HUES64 (cell line): ENCODE results near the gene NCOA1.

Experiments used
- H3K27ac ChIP-seq: 2 replicates; pipeline ENCODE4 v1.7.0; 2013; ENCODE audit warnings: low read depth, low read length, inconsistent platforms
- H3K27me3 ChIP-seq: 2 replicates; pipeline ENCODE4 v1.6.1; 2013; ENCODE audit warnings: mild to moderate bottlenecking, low read length; ENCODE audit not compliant: insufficient read depth
- H3K36me3 ChIP-seq: 2 replicates; pipeline ENCODE4 v1.6.1; 2013; ENCODE audit warnings: mild to moderate bottlenecking, low read length; ENCODE audit not compliant: insufficient read depth
- H3K4me1 ChIP-seq: 2 replicates; pipeline ENCODE4 v1.6.1; 2013; ENCODE audit warnings: mild to moderate bottlenecking, low read length, moderate library complexity; ENCODE audit not compliant: insufficient read depth
- H3K4me3 ChIP-seq: 2 replicates; pipeline ENCODE4 v1.5.1; 2013; ENCODE audit warnings: mild to moderate bottlenecking, low read length, moderate library complexity
- H3K9ac ChIP-seq: 2 replicates; pipeline ENCODE4 v1.6.1; 2013; ENCODE audit warnings: mild to moderate bottlenecking, low read depth, low read length
- H3K9me3 ChIP-seq: 2 replicates; pipeline ENCODE4 v1.6.1; 2013; ENCODE audit warnings: low read depth, low read length; ENCODE audit not compliant: insufficient read depth
- whole genome bisulfite sequencing: fragments of 150-250, 120-280 bp; methylation state at CpG from one replicate; pipeline ENCODE4 v1.1.7; 2013; ENCODE audit warnings: missing lambda C conversion rate; 5-methylcytosine and 5-hydroxymethylcytosine counted together

Gene NCOA1

GRCh38 chr2:24768601-24769000 is 277.5 kb downstream of the NCOA1 start:
- 82% methylated on average over 7 of the region's 7 CpGs for WGBS
- peaks cover 3% of the 10 kb centered on the region; the same call in 1 of the 2 replicates for H3K36me3 ChIP-seq
- H3K9me3 ChIP-seq, result no peaks in the 10 kb centered on the region
- no peak overlapping the region for H3K9ac ChIP-seq
- H3K4me1 ChIP-seq, result peaks cover 4% of the 10 kb centered on the region; the same call in 1 of the 2 replicates
- H3K4me3 ChIP-seq, result no peak overlapping the region
- H3K27me3 ChIP-seq, result no peaks in the 10 kb centered on the region
- H3K27ac ChIP-seq, result no peak overlapping the region

GRCh38 chr2:24771061-24771460 is 280.0 kb downstream of the NCOA1 start:
- Histone ChIP-seq H3K27ac (no peak overlapping the region), H3K36me3 (peaks cover 3% of the 10 kb centered on the region; the same call in 1 of the 2 replicates), H3K4me1 (peaks cover 4% of the 10 kb centered on the region; the same call in 1 of the 2 replicates), H3K9ac (no peak overlapping the region), H3K27me3 (no peaks in the 10 kb centered on the region), H3K4me3 (no peak overlapping the region), H3K9me3 (no peaks in the 10 kb centered on the region)
- WGBS, result 88% methylated on average over 5 of the region's 5 CpGs

GRCh38 chr2:24771764-24772586 is 280.9 kb downstream of the NCOA1 start:
- Histone ChIP-seq H3K9ac (no peak overlapping the region), H3K9me3 (no peaks in the 10 kb centered on the region), H3K4me1 (peaks cover 8% of the 10 kb centered on the region; the same call in 1 of the 2 replicates), H3K36me3 (peaks cover 3% of the 10 kb centered on the region; the same call in 1 of the 2 replicates), H3K4me3 (no peak overlapping the region), H3K27ac (peak overlapping the region; percentile 30; the same call in 1 of the 2 replicates), H3K27me3 (no peaks in the 10 kb centered on the region)
- WGBS, result 81% methylated on average over 5 of the region's 5 CpGs

GRCh38 chr2:24774373-24774772 is 283.3 kb downstream of the NCOA1 start:
- Histone ChIP-seq H3K4me3 (no peak overlapping the region), H3K36me3 (peaks cover 3% of the 10 kb centered on the region; the same call in 1 of the 2 replicates), H3K27ac (no peak overlapping the region), H3K9ac (no peak overlapping the region), H3K27me3 (no peaks in the 10 kb centered on the region), H3K9me3 (no peaks in the 10 kb centered on the region), H3K4me1 (peaks cover 17% of the 10 kb centered on the region)
- WGBS, result 89% methylated on average over 3 of the region's 3 CpGs

- Histone ChIP-seq H3K9ac (no peak overlapping the region), H3K4me1 (peaks cover 13% of the 10 kb centered on the region; the same call in 1 of the 2 replicates), H3K9me3 (no peaks in the 10 kb centered on the region), H3K4me3 (no peak overlapping the region), H3K27me3 (no peaks in the 10 kb centered on the region), H3K36me3 (no peaks in the 10 kb centered on the region), H3K27ac (no peak overlapping the region)
- 98% methylated on average over 2 of the region's 2 CpGs for WGBS
These were observed 288.1 kb downstream of the NCOA1 start for GRCh38 chr2:24779116-24779515.

- peaks cover 1% of the 10 kb centered on the region; the same call in 1 of the 2 replicates for H3K36me3 ChIP-seq
- peaks cover 4% of the 10 kb centered on the region; the same call in 1 of the 2 replicates for H3K4me1 ChIP-seq
- no peak overlapping the region for H3K27ac ChIP-seq
- no peak overlapping the region for H3K9ac ChIP-seq
- no peaks in the 10 kb centered on the region for H3K9me3 ChIP-seq
- no peaks in the 10 kb centered on the region for H3K27me3 ChIP-seq
- H3K4me3 ChIP-seq, result no peak overlapping the region
- WGBS, result 98% methylated on average over 3 of the region's 3 CpGs
These were observed 292.6 kb downstream of the NCOA1 start for GRCh38 chr2:24783641-24784040.

GRCh38 chr2:24785671-24786321 is 294.7 kb downstream of the NCOA1 start:
- peaks cover 5% of the 10 kb centered on the region for H3K4me1 ChIP-seq
- H3K27ac ChIP-seq, result no peak overlapping the region
- WGBS, result 95% methylated on average over 6 of the region's 6 CpGs
- H3K9me3 ChIP-seq, result no peaks in the 10 kb centered on the region
- H3K9ac ChIP-seq, result no peak overlapping the region
- peaks cover 15% of the 10 kb centered on the region for H3K36me3 ChIP-seq
- H3K27me3 ChIP-seq, result no peaks in the 10 kb centered on the region
- no peak overlapping the region for H3K4me3 ChIP-seq

- Histone ChIP-seq H3K27ac (no peak overlapping the region), H3K36me3 (peaks cover 15% of the 10 kb centered on the region), H3K9me3 (no peaks in the 10 kb centered on the region), H3K4me1 (peaks cover 22% of the 10 kb centered on the region), H3K9ac (no peak overlapping the region), H3K27me3 (no peaks in the 10 kb centered on the region), H3K4me3 (no peak overlapping the region)
- 91% methylated on average over 2 of the region's 2 CpGs for WGBS
These were observed 296.5 kb downstream of the NCOA1 start for GRCh38 chr2:24787532-24787931.

GRCh38 chr2:24788816-24789215 is 297.8 kb downstream of the NCOA1 start:
- Histone ChIP-seq H3K9me3 (no peaks in the 10 kb centered on the region), H3K27me3 (no peaks in the 10 kb centered on the region), H3K4me3 (no peak overlapping the region), H3K4me1 (peaks cover 22% of the 10 kb centered on the region), H3K9ac (no peak overlapping the region), H3K27ac (no peak overlapping the region), H3K36me3 (peaks cover 15% of the 10 kb centered on the region)
- WGBS, result 92% methylated on average over 3 of the region's 3 CpGs

GRCh38 chr2:24791452-24791851 is 300.4 kb downstream of the NCOA1 start:
- Histone ChIP-seq H3K27me3 (no peaks in the 10 kb centered on the region), H3K4me1 (peaks cover 31% of the 10 kb centered on the region), H3K4me3 (peak overlapping the region; percentile 9; the same call in 1 of the 2 replicates), H3K36me3 (peaks cover 29% of the 10 kb centered on the region), H3K9ac (no peak overlapping the region), H3K27ac (0 out of 2 replicates have a peak overlapping the region, but pooled peaks have one; percentile 10), H3K9me3 (no peaks in the 10 kb centered on the region)
- 89% methylated on average over 5 of the region's 5 CpGs for WGBS

GRCh38 chr2:24792542-24792873 is 301.5 kb downstream of the NCOA1 start:
- Histone ChIP-seq H3K36me3 (peaks cover 40% of the 10 kb centered on the region), H3K9me3 (no peaks in the 10 kb centered on the region), H3K9ac (peak overlapping the region; percentile 98), H3K4me1 (peaks cover 31% of the 10 kb centered on the region), H3K27ac (peak overlapping the region; percentile 99), H3K27me3 (no peaks in the 10 kb centered on the region), H3K4me3 (peak overlapping the region; percentile 81)
- 5% methylated on average over 6 of the region's 6 CpGs for WGBS
